ENCODE data around the gene C1RL. TPM values are rescaled to one million over a fixed set of nuclear protein-coding genes. Genes with fewer than 3 reads are reported as not detected.
A peak's percentile ranks its signal among the peaks of the same experiment; 100 is the strongest.

Gene C1RL
- total and polyA plus RNA-seq, 2 donors from 2014 or later = 25.2 to 147 TPM

DNA sequence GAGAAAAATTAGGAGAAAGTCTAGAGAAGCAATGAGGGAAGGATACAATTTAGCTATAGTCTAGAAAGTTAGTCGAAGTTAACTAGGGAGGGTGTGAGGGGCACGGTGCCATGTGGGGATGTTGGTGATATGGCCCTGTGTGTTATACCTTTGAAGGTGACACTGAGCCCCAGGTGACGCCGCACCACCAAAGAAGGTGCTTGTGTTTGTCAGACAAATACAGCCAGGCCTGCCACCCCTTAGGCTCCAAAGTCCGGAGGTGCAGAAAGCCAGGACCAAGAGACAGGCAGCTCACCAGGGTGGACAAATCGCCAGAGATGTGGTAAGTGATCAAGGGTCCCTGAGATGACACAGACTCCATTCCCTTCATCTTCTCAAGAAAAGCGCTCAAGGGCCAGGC is 47.4 kb downstream of the C1RL start:
- TF ChIP-seq, protein P1, sequence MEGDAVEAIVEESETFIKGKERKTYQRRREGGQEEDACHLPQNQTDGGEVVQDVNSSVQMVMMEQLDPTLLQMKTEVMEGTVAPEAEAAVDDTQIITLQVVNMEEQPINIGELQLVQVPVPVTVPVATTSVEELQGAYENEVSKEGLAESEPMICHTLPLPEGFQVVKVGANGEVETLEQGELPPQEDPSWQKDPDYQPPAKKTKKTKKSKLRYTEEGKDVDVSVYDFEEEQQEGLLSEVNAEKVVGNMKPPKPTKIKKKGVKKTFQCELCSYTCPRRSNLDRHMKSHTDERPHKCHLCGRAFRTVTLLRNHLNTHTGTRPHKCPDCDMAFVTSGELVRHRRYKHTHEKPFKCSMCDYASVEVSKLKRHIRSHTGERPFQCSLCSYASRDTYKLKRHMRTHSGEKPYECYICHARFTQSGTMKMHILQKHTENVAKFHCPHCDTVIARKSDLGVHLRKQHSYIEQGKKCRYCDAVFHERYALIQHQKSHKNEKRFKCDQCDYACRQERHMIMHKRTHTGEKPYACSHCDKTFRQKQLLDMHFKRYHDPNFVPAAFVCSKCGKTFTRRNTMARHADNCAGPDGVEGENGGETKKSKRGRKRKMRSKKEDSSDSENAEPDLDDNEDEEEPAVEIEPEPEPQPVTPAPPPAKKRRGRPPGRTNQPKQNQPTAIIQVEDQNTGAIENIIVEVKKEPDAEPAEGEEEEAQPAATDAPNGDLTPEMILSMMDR (IDR thresholded peaks at IDR 0.05; ENCODE audit: borderline replicate concordance, extremely low read depth, insufficient read depth) = no peak
- H3K4me1 ChIP-seq (ENCODE audit: control insufficient read depth in 2 of 3, insufficient read depth in 2 of 3, low read depth in 1 of 3, low read length in 3 of 3) = no peaks in the 10 kb centered on the region
- H3K36me3 ChIP-seq (ENCODE audit: control insufficient read depth in 2 of 3, insufficient read depth in 3 of 3, low read length in 3 of 3) = no peaks in the 10 kb centered on the region
- peak overlapping the region in 2 of 3 donors; percentile 46 to 49 for H3K4me3 ChIP-seq (ENCODE audit: low read length in 3 of 3)
- H3K27me3 ChIP-seq (ENCODE audit: control insufficient read depth, insufficient read depth, low read length) = no peaks in the 10 kb centered on the region
- H3K9me3 ChIP-seq (ENCODE audit: control insufficient read depth in 2 of 3, insufficient read depth in 1 of 3, low read length in 3 of 3) = no peaks in the 10 kb centered on the region
- FAIRE-seq (no peak), DNase-seq (no peak)
- intact Hi-C loops (cut with DNase I) = no loop called here
- H3K27ac ChIP-seq (ENCODE audit: low read depth in 2 of 2, low read length in 2 of 2) = no peak overlapping the region
- H3K9ac ChIP-seq (ENCODE audit: low read length in 3 of 3) = no peak overlapping the region

DNA sequence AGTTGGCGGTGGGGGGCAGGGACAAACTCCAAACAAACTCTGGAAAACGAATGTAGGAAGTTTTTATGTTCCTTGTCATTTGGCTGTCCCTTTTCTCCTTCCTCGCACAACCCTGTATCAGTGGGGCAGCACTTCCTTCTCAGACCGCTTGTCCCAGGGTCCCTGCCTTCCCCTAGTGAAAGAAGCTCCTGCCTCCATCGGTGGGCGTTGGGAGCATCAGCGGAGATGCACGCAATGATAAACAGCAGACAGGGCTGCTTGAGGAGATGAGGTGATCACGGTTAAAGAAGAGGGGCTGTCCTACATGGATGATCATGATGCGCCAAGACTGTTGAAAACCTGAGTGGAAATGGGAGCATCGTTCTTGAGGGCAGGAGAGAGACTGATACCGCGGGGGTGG is 47.9 kb downstream of the C1RL start:
- intact Hi-C loops (cut with DNase I) = no loop called here
- H3K9me3 ChIP-seq (ENCODE audit: control insufficient read depth in 2 of 3, insufficient read depth in 1 of 3, low read length in 3 of 3) = no peaks in the 10 kb centered on the region
- TF ChIP-seq, protein P1 (IDR thresholded peaks at IDR 0.05; ENCODE audit: borderline replicate concordance, extremely low read depth, insufficient read depth) = no peak
- no peaks in the 10 kb centered on the region for H3K4me1 ChIP-seq (ENCODE audit: control insufficient read depth in 2 of 3, insufficient read depth in 2 of 3, low read depth in 1 of 3, low read length in 3 of 3)
- DNase-seq (peak in 1 of 5 donors; percentile 15), FAIRE-seq (no peak)
- no peaks in the 10 kb centered on the region for H3K36me3 ChIP-seq (ENCODE audit: control insufficient read depth in 2 of 3, insufficient read depth in 3 of 3, low read length in 3 of 3)
- H3K27me3 ChIP-seq (ENCODE audit: control insufficient read depth, insufficient read depth, low read length) = no peaks in the 10 kb centered on the region
- peak overlapping the region in 2 of 3 donors; percentile 46 to 49 for H3K4me3 ChIP-seq (ENCODE audit: low read length in 3 of 3)
- peak overlapping the region in 1 of 3 donors; percentile 38 for H3K9ac ChIP-seq (ENCODE audit: low read length in 3 of 3)
- peak overlapping the region; percentile 34 to 44 for H3K27ac ChIP-seq (ENCODE audit: low read depth in 2 of 2, low read length in 2 of 2)

DNA sequence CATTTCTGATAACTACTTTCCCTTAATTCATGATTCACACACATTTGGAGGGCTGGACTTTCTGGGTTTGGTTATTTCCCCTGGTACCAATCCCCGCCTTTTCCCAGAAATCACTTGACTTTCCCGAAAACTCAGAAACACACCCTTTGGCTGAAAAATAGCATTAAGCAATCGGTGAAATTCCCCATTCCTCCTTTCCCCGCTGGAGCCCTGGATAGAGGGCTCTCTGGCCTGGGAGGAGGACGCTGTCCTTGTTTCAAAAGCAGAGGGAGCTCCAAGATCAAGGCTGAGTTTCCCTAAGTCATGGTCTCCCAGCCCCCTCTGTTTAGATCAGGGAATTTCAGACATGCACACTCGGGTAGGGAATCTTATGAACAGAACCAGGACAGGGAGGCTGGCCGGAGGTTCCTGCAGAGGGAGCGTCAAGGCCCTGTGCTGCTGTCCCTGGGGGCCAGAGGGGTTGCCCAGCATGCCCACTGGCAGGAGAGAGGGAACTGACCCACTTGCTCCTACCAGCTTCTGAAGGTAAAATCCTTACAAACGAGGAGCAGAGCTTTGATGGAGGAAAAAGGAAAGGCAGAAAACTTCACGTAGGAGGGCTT is 48.6 kb downstream of the C1RL start, which contains the start of gene C1S:
Gene C1S (plus strand): TSS at position 366 of the 602 bp plus-strand sequence. CDS start 1,195 bp downstream, outside the sequence.
- TF ChIP-seq, protein P1 (IDR thresholded peaks at IDR 0.05; ENCODE audit: borderline replicate concordance, extremely low read depth, insufficient read depth) = peak; percentile 75
- no peaks in the 10 kb centered on the region for H3K4me1 ChIP-seq (ENCODE audit: control insufficient read depth in 2 of 3, insufficient read depth in 2 of 3, low read depth in 1 of 3, low read length in 3 of 3)
- peak within 1 kb of the TSS; percentile 34 to 44 for H3K27ac ChIP-seq (ENCODE audit: low read depth in 2 of 2, low read length in 2 of 2)
- DNase-seq (peak; percentile 56 to 96 (median 88)), FAIRE-seq (peak; percentile 86)
- no peaks in the 10 kb centered on the region for H3K9me3 ChIP-seq (ENCODE audit: control insufficient read depth in 2 of 3, insufficient read depth in 1 of 3, low read length in 3 of 3)
- no peaks in the 10 kb centered on the region for H3K27me3 ChIP-seq (ENCODE audit: control insufficient read depth, insufficient read depth, low read length)
- H3K9ac ChIP-seq (ENCODE audit: low read length in 3 of 3) = peak within 1 kb of the TSS in 1 of 3 donors; percentile 38
- H3K4me3 ChIP-seq (ENCODE audit: low read length in 3 of 3) = peak within 1 kb of the TSS; percentile 27 to 49 (median 46)
- H3K36me3 ChIP-seq (ENCODE audit: control insufficient read depth in 2 of 3, insufficient read depth in 3 of 3, low read length in 3 of 3) = no peaks in the 10 kb centered on the region
- intact Hi-C loops (cut with DNase I) = no loop called here

Data from kidney (tissue), 14 donors.